ACC112 (cell line): ENCODE measurements around the gene CASR.

Experiments
- H2AFZ ChIP-seq: fragments of 200-600 bp; sonication (generic); one replicate; pipeline ENCODE4 v1.6.0; 2017; ENCODE audit warnings: antibody characterized with exemption, low read length; ENCODE audit not compliant: unreplicated experiment
- H3K27ac ChIP-seq: fragments of 200-600 bp; sonication (generic); 2 replicates; pipeline ENCODE4 v1.5.1; 2014; ENCODE audit warnings: low read depth, mild to moderate bottlenecking, antibody characterized with exemption, low read length, moderate library complexity
- H3K27me3 ChIP-seq: fragments of 200-600 bp; sonication (generic); 2 replicates; pipeline ENCODE4 v1.6.1; 2014; ENCODE audit warnings: mild to moderate bottlenecking, antibody characterized with exemption, low read length, moderate library complexity, mixed read lengths; ENCODE audit not compliant: insufficient read depth
- H3K36me3 ChIP-seq: fragments of 200-600 bp; sonication (generic); 2 replicates; pipeline ENCODE4 v1.6.1; 2016; ENCODE audit warnings: mild to moderate bottlenecking, antibody characterized with exemption, low read length, moderate library complexity, mixed read lengths; ENCODE audit not compliant: insufficient read depth
- H3K4me1 ChIP-seq: fragments of 200-600 bp; sonication (generic); one replicate; pipeline ENCODE4 v1.6.1; 2016; ENCODE audit warnings: low read length, mixed read lengths; ENCODE audit not compliant: insufficient read depth, unreplicated experiment, control insufficient read depth
- H3K4me3 ChIP-seq: fragments of 200-600 bp; sonication (generic); 2 replicates; pipeline ENCODE4 v1.5.1; 2014; ENCODE audit warnings: mild to moderate bottlenecking, low read depth, low read length
- H3K79me2 ChIP-seq: fragments of 200-600 bp; sonication (generic); one replicate; pipeline ENCODE4 v1.6.0; 2016; ENCODE audit warnings: low read length; ENCODE audit not compliant: control insufficient read depth, unreplicated experiment, insufficient read depth

CASR gene

GRCh38 chr3:122215592-122216298 is 32.3 kb downstream of the CASR start:
- H3K27ac ChIP-seq: no peak overlapping the region
- H3K36me3 ChIP-seq: no peaks in the 10 kb centered on the region
- no peaks in the 10 kb centered on the region for H3K79me2 ChIP-seq

DNA sequence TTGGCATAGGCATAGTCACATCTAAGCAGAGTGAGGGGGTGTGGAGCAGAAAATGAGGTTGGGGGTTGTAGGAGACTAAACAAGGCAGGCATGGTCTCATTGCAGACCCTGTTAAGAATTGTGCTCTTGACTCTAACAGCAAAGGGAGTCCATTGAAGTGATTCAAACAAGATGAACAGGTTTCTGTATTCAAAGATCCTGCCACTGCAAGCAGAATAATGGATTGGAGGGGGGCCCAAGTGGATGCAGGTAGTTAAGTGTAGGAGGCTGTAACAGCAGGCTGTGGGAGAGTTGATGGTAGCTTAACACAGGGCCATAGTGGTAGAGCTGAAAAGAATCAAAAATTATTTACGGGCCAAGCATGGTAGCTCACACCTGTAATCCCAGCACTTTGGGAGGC is 34.4 kb downstream of the CASR start:
- Histone ChIP-seq H3K36me3 (no peaks in the 10 kb centered on the region), H3K4me1 (no peaks in the 10 kb centered on the region), H3K27me3 (peaks cover 28% of the 10 kb centered on the region; the same call in 1 of the 2 replicates), H3K4me3 (no peak overlapping the region), H3K27ac (no peak overlapping the region), H3K79me2 (no peaks in the 10 kb centered on the region), H2AFZ (no peak overlapping the region)

More at GRCh38 chr3:122215592-122216298, 32.3 kb downstream of the CASR start:
- Histone ChIP-seq H2AFZ (no peak overlapping the region), H3K4me3 (no peak overlapping the region), H3K4me1 (no peaks in the 10 kb centered on the region), H3K27me3 (peaks cover 28% of the 10 kb centered on the region; the same call in 1 of the 2 replicates)

- H3K36me3 ChIP-seq: no peaks in the 10 kb centered on the region
- H3K27ac ChIP-seq: no peak overlapping the region
- H2AFZ ChIP-seq: no peak overlapping the region
- no peak overlapping the region for H3K4me3 ChIP-seq
- no peaks in the 10 kb centered on the region for H3K79me2 ChIP-seq
- no peaks in the 10 kb centered on the region for H3K4me1 ChIP-seq
- H3K27me3 ChIP-seq: peaks cover 28% of the 10 kb centered on the region; the same call in 1 of the 2 replicates
These were observed 35.9 kb downstream of the CASR start for GRCh38 chr3:122219242-122219872.

DNA sequence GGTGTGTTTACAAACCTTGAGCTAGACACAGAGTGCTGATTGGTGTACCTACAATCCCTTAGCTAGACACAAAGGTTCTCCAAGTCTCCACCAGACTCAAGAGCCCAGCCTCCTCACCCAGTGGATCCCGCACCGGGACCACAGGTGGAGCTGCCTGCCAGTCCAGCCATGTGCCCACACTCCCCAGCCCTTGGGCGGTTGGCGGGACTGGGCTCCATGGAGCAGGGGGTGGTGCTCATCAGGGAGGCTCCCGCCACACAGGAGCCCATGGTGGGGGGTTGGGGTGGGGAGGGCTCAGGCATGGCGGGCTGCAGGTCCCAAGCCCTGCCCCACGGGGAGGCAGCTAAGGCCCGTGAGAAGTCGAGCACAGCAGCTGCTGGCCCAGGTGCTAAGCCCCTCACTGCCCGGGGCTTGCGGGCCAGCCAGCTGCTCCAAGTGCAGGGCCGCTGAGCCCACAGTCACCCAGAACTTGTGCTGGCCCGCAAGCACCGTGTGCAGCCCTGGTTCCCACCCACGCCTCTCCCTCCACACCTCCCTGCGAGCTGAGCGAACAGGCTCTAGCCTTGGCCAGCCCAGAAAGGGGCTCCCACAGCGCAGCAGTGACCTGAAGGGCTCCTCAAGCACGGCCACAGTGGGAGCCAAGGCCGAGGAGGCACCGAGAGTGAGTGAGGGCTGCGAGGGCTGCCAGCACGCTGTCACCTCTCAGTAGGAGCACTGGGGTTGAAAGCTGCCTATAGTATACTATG is 43.7 kb downstream of the CASR start:
- Histone ChIP-seq H3K4me3 (no peak overlapping the region), H3K27ac (no peak overlapping the region), H2AFZ (no peak overlapping the region), H3K4me1 (no peaks in the 10 kb centered on the region), H3K27me3 (peaks cover 23% of the 10 kb centered on the region), H3K79me2 (no peaks in the 10 kb centered on the region), H3K36me3 (no peaks in the 10 kb centered on the region)

DNA sequence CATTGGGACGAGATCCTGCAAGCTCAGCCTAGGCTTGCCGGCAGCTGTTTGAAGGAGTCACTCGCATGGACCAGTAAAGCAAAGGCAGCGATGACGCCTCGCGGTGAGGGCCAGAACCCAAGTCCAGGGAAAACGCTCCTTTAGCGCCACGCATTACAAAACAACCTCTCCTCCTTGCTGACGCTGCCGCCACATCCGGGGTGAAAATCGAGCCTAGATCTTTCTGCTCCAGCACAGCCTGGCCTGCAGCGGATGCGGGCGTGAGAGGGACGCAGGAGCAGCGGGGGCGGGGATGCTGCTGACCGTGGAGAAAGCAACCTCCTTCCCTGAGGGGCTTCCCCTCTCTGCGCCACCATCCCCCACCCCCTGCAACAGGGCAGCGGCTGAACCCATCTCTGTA is 46.7 kb downstream of the CASR start:
- Histone ChIP-seq H3K36me3 (no peaks in the 10 kb centered on the region), H3K27me3 (peaks cover 52% of the 10 kb centered on the region), H3K79me2 (no peaks in the 10 kb centered on the region), H3K4me1 (no peaks in the 10 kb centered on the region), H3K4me3 (no peak overlapping the region), H2AFZ (no peak overlapping the region), H3K27ac (no peak overlapping the region)

DNA sequence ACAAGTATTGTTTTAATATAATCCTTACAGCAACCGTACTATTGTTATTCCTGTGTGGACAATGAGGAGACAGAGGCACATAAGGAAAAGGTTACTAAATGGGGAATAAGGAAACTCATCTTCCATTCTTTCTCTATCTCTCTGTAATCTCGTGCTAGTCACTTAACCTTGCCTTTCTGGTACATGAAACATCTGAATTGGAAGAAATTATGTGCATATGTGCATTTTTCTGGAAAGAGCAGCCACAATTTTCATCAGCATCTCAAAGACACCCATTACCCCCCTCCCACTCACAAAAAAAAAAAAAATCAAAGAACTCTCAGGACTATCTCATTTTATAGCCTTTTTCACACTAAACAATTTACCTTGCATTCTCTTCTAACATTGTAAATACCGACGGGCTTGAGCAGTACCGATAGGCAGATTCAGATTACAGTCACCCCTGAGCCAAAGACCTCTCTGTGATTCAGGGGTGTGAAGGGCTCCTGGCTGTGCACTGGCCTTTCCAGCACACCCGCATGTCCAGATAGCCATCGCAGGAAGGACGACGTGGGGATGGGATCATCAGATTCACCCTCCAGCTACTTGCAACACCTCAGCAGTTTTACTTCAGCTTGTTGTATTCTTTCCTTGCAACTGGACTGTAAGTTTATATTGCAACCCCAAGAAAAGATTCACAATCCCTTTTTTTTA is 48.1 kb downstream of the CASR start:
- Histone ChIP-seq H3K27me3 (peaks cover 56% of the 10 kb centered on the region), H2AFZ (no peak overlapping the region), H3K36me3 (no peaks in the 10 kb centered on the region), H3K4me3 (no peak overlapping the region), H3K79me2 (no peaks in the 10 kb centered on the region), H3K27ac (no peak overlapping the region), H3K4me1 (no peaks in the 10 kb centered on the region)

- Histone ChIP-seq H3K79me2 (no peaks in the 10 kb centered on the region), H3K27me3 (peaks cover 56% of the 10 kb centered on the region), H3K4me3 (no peak overlapping the region), H3K36me3 (no peaks in the 10 kb centered on the region), H2AFZ (no peak overlapping the region), H3K27ac (no peak overlapping the region), H3K4me1 (no peaks in the 10 kb centered on the region)
These were observed 49.0 kb downstream of the CASR start for GRCh38 chr3:122232485-122232884.

DNA sequence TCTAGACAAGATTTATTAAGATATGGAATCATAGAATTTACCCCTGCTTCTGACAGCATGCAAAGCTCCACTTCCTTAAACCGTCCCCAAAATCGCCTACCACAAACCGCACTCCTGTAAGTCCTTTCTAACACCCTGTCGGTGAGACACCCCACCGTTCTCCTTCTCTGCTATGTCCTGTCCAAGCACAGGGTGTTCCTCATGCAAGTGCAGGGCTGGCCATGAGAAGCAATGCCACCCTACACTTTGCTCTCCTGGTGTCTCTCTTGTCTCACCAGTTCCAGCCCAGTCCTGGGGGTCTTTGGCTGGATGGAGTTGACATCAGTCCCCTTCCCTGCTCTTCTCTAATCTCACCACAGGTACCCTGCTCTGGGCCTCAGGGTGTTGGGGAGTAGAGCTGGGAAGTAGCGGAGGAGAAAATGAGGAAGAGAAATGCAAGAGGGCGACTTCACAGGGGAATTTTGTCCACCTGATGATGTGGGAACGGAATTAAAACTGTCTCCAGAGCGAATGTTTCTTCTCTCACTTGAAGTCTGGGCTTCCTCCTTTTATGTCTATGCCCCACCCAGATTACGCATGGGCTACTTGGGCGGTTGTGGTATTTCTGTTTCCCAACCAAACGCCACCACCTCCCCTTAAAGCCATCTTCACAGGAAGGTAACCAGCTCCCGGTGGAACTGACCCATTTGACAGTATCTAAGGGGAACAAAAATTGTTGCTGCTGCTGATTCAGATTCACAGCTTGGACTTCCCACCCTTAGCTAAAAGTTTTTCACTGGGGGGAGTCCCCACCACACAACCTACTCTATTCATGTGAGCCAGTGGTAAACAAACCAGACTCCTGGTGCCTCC is 49.9 kb downstream of the CASR start:
- Histone ChIP-seq H3K4me3 (no peak overlapping the region), H3K79me2 (no peaks in the 10 kb centered on the region), H3K27me3 (peaks cover 61% of the 10 kb centered on the region), H3K36me3 (no peaks in the 10 kb centered on the region), H2AFZ (no peak overlapping the region), H3K27ac (no peak overlapping the region), H3K4me1 (no peaks in the 10 kb centered on the region)

DNA sequence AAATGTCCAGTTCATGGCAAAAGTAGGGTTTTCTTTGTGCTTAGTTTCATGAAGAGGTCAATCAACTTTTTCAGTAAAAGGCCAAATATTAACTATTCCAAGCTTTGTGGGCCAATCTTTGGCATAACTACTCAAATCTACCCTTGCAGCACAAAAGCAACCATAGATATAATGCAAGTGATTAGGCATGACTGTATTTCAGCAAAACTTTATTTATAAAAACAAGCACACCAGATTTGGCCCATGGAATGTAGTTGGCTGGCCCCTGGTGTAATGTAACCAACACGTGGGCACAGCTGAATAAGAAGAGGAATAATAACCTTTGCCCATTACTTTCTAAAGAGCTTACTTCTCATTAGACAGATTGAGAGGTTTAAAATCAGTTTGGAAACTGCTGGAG is 50.6 kb downstream of the CASR start:
- no peaks in the 10 kb centered on the region for H3K36me3 ChIP-seq
- H3K4me1 ChIP-seq: no peaks in the 10 kb centered on the region
- no peak overlapping the region for H2AFZ ChIP-seq
- H3K27me3 ChIP-seq: peaks cover 63% of the 10 kb centered on the region
- H3K4me3 ChIP-seq: no peak overlapping the region
- H3K79me2 ChIP-seq: no peaks in the 10 kb centered on the region
- no peak overlapping the region for H3K27ac ChIP-seq

- no peak overlapping the region for H3K27ac ChIP-seq
- H3K27me3 ChIP-seq: peaks cover 71% of the 10 kb centered on the region
- no peaks in the 10 kb centered on the region for H3K4me1 ChIP-seq
- no peak overlapping the region for H2AFZ ChIP-seq
- no peaks in the 10 kb centered on the region for H3K36me3 ChIP-seq
- H3K4me3 ChIP-seq: no peak overlapping the region
- H3K79me2 ChIP-seq: no peaks in the 10 kb centered on the region
These were observed 51.7 kb downstream of the CASR start for GRCh38 chr3:122235147-122235546.
